Measurements from ENCODE around the gene RELN.

The RELN gene

GRCh38 chr7:103866919-103867318 is 122.5 kb downstream of the RELN start:
- Histone ChIP-seq H2BK15ac (ENCODE audit: low read depth, poor library complexity, severe bottlenecking) (no peak overlapping the region), H3K9ac (ENCODE audit: low read length) (no peak overlapping the region), H2BK120ac (ENCODE audit: low read depth, low read length) (no peak overlapping the region), H4K91ac (ENCODE audit: low read length) (no peak overlapping the region), H3K36me3 (ENCODE audit: control insufficient read depth in 1 of 2, insufficient read depth in 2 of 2, low read depth in 1 of 2, low read length in 2 of 2) (no peaks in the 10 kb centered on the region), H2BK5ac (ENCODE audit: low read depth, low read length, poor library complexity, severe bottlenecking) (no peak overlapping the region), H3K9me3 (ENCODE audit: control insufficient read depth, low read length) (no peaks in the 10 kb centered on the region), H2AFZ (ENCODE audit: low read depth, low read length) (no peak overlapping the region), H3K27ac (ENCODE audit: low read length, poor library complexity, severe bottlenecking) (no peak overlapping the region), H3K79me1 (replicated peaks; ENCODE audit: low read length, poor library complexity, severe bottlenecking) (no peaks in the 10 kb centered on the region), H3K4me2 (ENCODE audit: low read length, poor library complexity, severe bottlenecking) (no peak overlapping the region), H3K4me1 (ENCODE audit: control insufficient read depth, insufficient read depth, low read depth, low read length) (peaks cover 1% of the 10 kb centered on the region), H3K27me3 (ENCODE audit: control insufficient read depth in 1 of 2, insufficient read depth in 1 of 2, low read length in 2 of 2) (no peaks in the 10 kb centered on the region), H4K8ac (ENCODE audit: low read length) (no peak overlapping the region), H2AK5ac (ENCODE audit: low read length, severe bottlenecking) (no peak overlapping the region), H3K23ac (ENCODE audit: low read length in 2 of 2) (no peak overlapping the region), H3K18ac (ENCODE audit: low read depth in 1 of 2, low read length in 2 of 2) (no peak overlapping the region), H2BK12ac (ENCODE audit: low read length in 2 of 2) (no peak overlapping the region), H3K4me3 (ENCODE audit: insufficient read depth in 1 of 2, low read depth in 1 of 2, low read length in 2 of 2) (no peak overlapping the region), H3K14ac (ENCODE audit: low read length in 2 of 2) (no peak overlapping the region), H3K4ac (ENCODE audit: low read depth in 1 of 2, low read length in 2 of 2) (no peak overlapping the region)
- DNase-seq, result no peak
- 100% methylated on average over 1 of the region's 4 CpGs for WGBS

- Histone ChIP-seq H3K27ac (ENCODE audit: low read length, poor library complexity, severe bottlenecking) (no peak overlapping the region), H4K8ac (ENCODE audit: low read length) (no peak overlapping the region), H3K4me2 (ENCODE audit: low read length, poor library complexity, severe bottlenecking) (no peak overlapping the region), H2AFZ (ENCODE audit: low read depth, low read length) (no peak overlapping the region), H3K27me3 (ENCODE audit: control insufficient read depth in 1 of 2, insufficient read depth in 1 of 2, low read length in 2 of 2) (no peaks in the 10 kb centered on the region), H3K9me3 (ENCODE audit: control insufficient read depth, low read length) (no peaks in the 10 kb centered on the region), H3K4me1 (ENCODE audit: control insufficient read depth, insufficient read depth, low read depth, low read length) (peaks cover 1% of the 10 kb centered on the region), H4K91ac (ENCODE audit: low read length) (no peak overlapping the region), H2BK120ac (ENCODE audit: low read depth, low read length) (no peak overlapping the region), H3K14ac (ENCODE audit: low read length in 2 of 2) (no peak overlapping the region), H3K36me3 (ENCODE audit: control insufficient read depth in 1 of 2, insufficient read depth in 2 of 2, low read depth in 1 of 2, low read length in 2 of 2) (no peaks in the 10 kb centered on the region), H3K4me3 (ENCODE audit: insufficient read depth in 1 of 2, low read depth in 1 of 2, low read length in 2 of 2) (no peak overlapping the region), H2BK12ac (ENCODE audit: low read length in 2 of 2) (no peak overlapping the region), H2BK15ac (ENCODE audit: low read depth, poor library complexity, severe bottlenecking) (no peak overlapping the region), H3K9ac (ENCODE audit: low read length) (no peak overlapping the region), H2BK5ac (ENCODE audit: low read depth, low read length, poor library complexity, severe bottlenecking) (no peak overlapping the region), H2AK5ac (ENCODE audit: low read length, severe bottlenecking) (no peak overlapping the region), H3K79me1 (replicated peaks; ENCODE audit: low read length, poor library complexity, severe bottlenecking) (no peaks in the 10 kb centered on the region), H3K18ac (ENCODE audit: low read depth in 1 of 2, low read length in 2 of 2) (no peak overlapping the region), H3K4ac (ENCODE audit: low read depth in 1 of 2, low read length in 2 of 2) (no peak overlapping the region), H3K23ac (ENCODE audit: low read length in 2 of 2) (no peak overlapping the region)
- WGBS, result 77% methylated on average over 4 of the region's 5 CpGs
- no peak for DNase-seq
Observed at GRCh38 chr7:103865442-103865841, 124.0 kb downstream of the RELN start.

- no peak for DNase-seq
- Histone ChIP-seq H3K36me3 (ENCODE audit: control insufficient read depth in 1 of 2, insufficient read depth in 2 of 2, low read depth in 1 of 2, low read length in 2 of 2) (no peaks in the 10 kb centered on the region), H3K23ac (ENCODE audit: low read length in 2 of 2) (no peak overlapping the region), H2AFZ (ENCODE audit: low read depth, low read length) (no peak overlapping the region), H3K14ac (ENCODE audit: low read length in 2 of 2) (no peak overlapping the region), H3K4me2 (ENCODE audit: low read length, poor library complexity, severe bottlenecking) (no peak overlapping the region), H3K4ac (ENCODE audit: low read depth in 1 of 2, low read length in 2 of 2) (no peak overlapping the region), H2BK12ac (ENCODE audit: low read length in 2 of 2) (no peak overlapping the region), H2AK5ac (ENCODE audit: low read length, severe bottlenecking) (no peak overlapping the region), H2BK120ac (ENCODE audit: low read depth, low read length) (no peak overlapping the region), H3K27me3 (ENCODE audit: control insufficient read depth in 1 of 2, insufficient read depth in 1 of 2, low read length in 2 of 2) (no peaks in the 10 kb centered on the region), H4K91ac (ENCODE audit: low read length) (no peak overlapping the region), H3K4me1 (ENCODE audit: control insufficient read depth, insufficient read depth, low read depth, low read length) (peaks cover 1% of the 10 kb centered on the region), H4K8ac (ENCODE audit: low read length) (no peak overlapping the region), H2BK5ac (ENCODE audit: low read depth, low read length, poor library complexity, severe bottlenecking) (no peak overlapping the region), H2BK15ac (ENCODE audit: low read depth, poor library complexity, severe bottlenecking) (no peak overlapping the region), H3K27ac (ENCODE audit: low read length, poor library complexity, severe bottlenecking) (no peak overlapping the region), H3K9ac (ENCODE audit: low read length) (no peak overlapping the region), H3K4me3 (ENCODE audit: insufficient read depth in 1 of 2, low read depth in 1 of 2, low read length in 2 of 2) (no peak overlapping the region), H3K79me1 (replicated peaks; ENCODE audit: low read length, poor library complexity, severe bottlenecking) (no peaks in the 10 kb centered on the region), H3K9me3 (ENCODE audit: control insufficient read depth, low read length) (no peaks in the 10 kb centered on the region), H3K18ac (ENCODE audit: low read depth in 1 of 2, low read length in 2 of 2) (no peak overlapping the region)
- WGBS, result 68% methylated on average over 3 of the region's 4 CpGs
Observed at GRCh38 chr7:103862302-103863035, 127.0 kb downstream of the RELN start.

GRCh38 chr7:103859709-103860108 is 129.7 kb downstream of the RELN start:
- Histone ChIP-seq H3K4me3 (ENCODE audit: insufficient read depth in 1 of 2, low read depth in 1 of 2, low read length in 2 of 2) (no peak overlapping the region), H2AK5ac (ENCODE audit: low read length, severe bottlenecking) (no peak overlapping the region), H3K23ac (ENCODE audit: low read length in 2 of 2) (no peak overlapping the region), H2BK15ac (ENCODE audit: low read depth, poor library complexity, severe bottlenecking) (no peak overlapping the region), H2BK120ac (ENCODE audit: low read depth, low read length) (no peak overlapping the region), H3K4me1 (ENCODE audit: control insufficient read depth, insufficient read depth, low read depth, low read length) (peaks cover 2% of the 10 kb centered on the region), H3K36me3 (ENCODE audit: control insufficient read depth in 1 of 2, insufficient read depth in 2 of 2, low read depth in 1 of 2, low read length in 2 of 2) (no peaks in the 10 kb centered on the region), H3K27me3 (ENCODE audit: control insufficient read depth in 1 of 2, insufficient read depth in 1 of 2, low read length in 2 of 2) (no peaks in the 10 kb centered on the region), H2BK5ac (ENCODE audit: low read depth, low read length, poor library complexity, severe bottlenecking) (no peak overlapping the region), H3K14ac (ENCODE audit: low read length in 2 of 2) (no peak overlapping the region), H3K9me3 (ENCODE audit: control insufficient read depth, low read length) (no peaks in the 10 kb centered on the region), H4K91ac (ENCODE audit: low read length) (no peak overlapping the region), H3K4me2 (ENCODE audit: low read length, poor library complexity, severe bottlenecking) (no peak overlapping the region), H4K8ac (ENCODE audit: low read length) (no peak overlapping the region), H2BK12ac (ENCODE audit: low read length in 2 of 2) (no peak overlapping the region), H3K9ac (ENCODE audit: low read length) (no peak overlapping the region), H3K27ac (ENCODE audit: low read length, poor library complexity, severe bottlenecking) (no peak overlapping the region), H2AFZ (ENCODE audit: low read depth, low read length) (no peak overlapping the region), H3K4ac (ENCODE audit: low read depth in 1 of 2, low read length in 2 of 2) (no peak overlapping the region), H3K79me1 (replicated peaks; ENCODE audit: low read length, poor library complexity, severe bottlenecking) (no peaks in the 10 kb centered on the region), H3K18ac (ENCODE audit: low read depth in 1 of 2, low read length in 2 of 2) (no peak overlapping the region)
- WGBS, result no CpG with 5 or more reads among the region's 3 CpGs
- no peak for DNase-seq

Measured in mesenchymal stem cell (in vitro differentiated cells and primary cell).